Urinary bladder (tissue), 4 donors: ENCODE results near the gene TMEM132A. TPM values are rescaled to one million over a fixed set of nuclear protein-coding genes. Genes with fewer than 3 reads are reported as not detected.

Source experiments
- DNase-seq: peaks from one replicate; pipeline ENCODE4 v3.0.0-alpha.2; 2015; ENCODE audit errors: extremely low spot score
- H3K27ac ChIP-seq: one replicate; pipeline ENCODE4 v1.5.1; 2013; ENCODE audit warnings: low read depth, mild to moderate bottlenecking, moderate library complexity
- H3K36me3 ChIP-seq: one replicate; pipeline ENCODE4 v1.6.1; 2013; ENCODE audit warnings: mild to moderate bottlenecking, moderate library complexity; ENCODE audit not compliant: insufficient read depth
- H3K4me1 ChIP-seq: one replicate; pipeline ENCODE4 v1.6.1; 2013; ENCODE audit warnings: mild to moderate bottlenecking, moderate library complexity; ENCODE audit not compliant: insufficient read depth
- H3K4me3 ChIP-seq: one replicate; pipeline ENCODE4 v1.5.1; 2013; ENCODE audit warnings: low read depth, low read length
- WGBS: extraction: QIAGEN DNeasy Blood & Tissue Kit; methylation state at CpG from one replicate; pipeline ENCODE4 v1.1.7; 2013; 5-methylcytosine and 5-hydroxymethylcytosine counted together
- polyA plus RNA-seq: library from polyadenylated mRNA; stranded (reverse); fragments of 200-250 nt; gene quantifications from one replicate; pipeline ENCODE4 v1.2.3, GENCODE V29; 2013
- total RNA-seq: library from RNA; depleted of rRNA; stranded (reverse); fragments of >200 nt; gene quantifications from one replicate; pipeline ENCODE4 v1.2.3, GENCODE V29; 2014
- donor health status: healthy with polysubstance abuse.
- donor health status: healthy.

TMEM132A gene
- total and polyA plus RNA-seq, 2 donors = 7.5 to 14.0 TPM

DNA sequence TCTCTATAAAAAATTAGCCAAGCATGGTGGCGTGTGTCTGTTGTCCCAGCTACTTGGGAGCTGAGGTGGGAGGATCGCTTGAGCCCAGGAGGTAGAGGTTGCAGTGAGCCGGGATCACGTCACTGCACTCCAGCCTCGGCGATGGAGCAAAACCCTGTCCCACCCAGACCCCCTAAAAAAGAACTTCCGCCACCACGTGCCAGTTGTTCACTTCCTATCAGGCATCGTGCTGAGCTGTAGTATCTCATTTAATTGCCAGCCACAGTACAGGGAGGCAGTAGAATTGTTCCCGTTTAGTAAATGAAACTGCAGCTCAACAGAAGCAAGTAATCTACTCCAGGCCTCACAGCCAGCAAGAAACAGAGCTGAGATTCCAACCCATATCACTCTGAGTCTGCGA is 3.0 kb upstream of the TMEM132A start:
- whole genome bisulfite sequencing = 95% methylated on average over 11 of the region's 11 CpGs
- peaks cover 2% of the 10 kb centered on the region for H3K4me1 ChIP-seq
- DNase-seq = no peak
- H3K36me3 ChIP-seq = peaks cover 11% of the 10 kb centered on the region
- H3K4me3 ChIP-seq = no peak overlapping the region
- H3K27ac ChIP-seq = no peak overlapping the region

DNA sequence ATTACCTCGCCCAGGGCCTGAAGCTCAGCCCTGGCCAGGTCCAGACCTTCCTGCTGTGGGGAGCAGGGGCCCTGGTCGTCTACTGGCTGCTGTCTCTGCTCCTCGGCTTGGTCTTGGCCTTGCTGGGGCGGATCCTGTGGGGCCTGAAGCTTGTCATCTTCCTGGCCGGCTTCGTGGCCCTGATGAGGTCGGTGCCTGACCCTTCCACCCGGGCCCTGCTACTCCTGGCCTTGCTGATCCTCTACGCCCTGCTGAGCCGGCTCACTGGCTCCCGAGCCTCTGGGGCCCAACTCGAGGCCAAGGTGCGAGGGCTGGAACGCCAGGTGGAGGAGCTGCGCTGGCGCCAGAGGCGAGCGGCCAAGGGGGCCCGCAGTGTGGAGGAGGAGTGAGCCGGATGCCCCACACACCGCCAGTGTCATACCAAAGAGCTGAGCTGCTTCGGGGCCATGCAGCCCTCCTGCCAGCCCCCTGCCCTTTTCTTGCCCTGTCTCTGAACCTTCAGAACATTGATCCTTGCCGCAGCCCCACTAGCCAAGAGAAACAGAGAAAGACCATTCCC is 2.4 kb upstream of the TMEM132A start:
- Histone ChIP-seq H3K4me3 (no peak overlapping the region), H3K4me1 (no peaks in the 10 kb centered on the region), H3K27ac (no peak overlapping the region), H3K36me3 (peaks cover 11% of the 10 kb centered on the region)
- 83% methylated on average over 23 of the region's 23 CpGs for WGBS
- DNase-seq = no peak

DNA sequence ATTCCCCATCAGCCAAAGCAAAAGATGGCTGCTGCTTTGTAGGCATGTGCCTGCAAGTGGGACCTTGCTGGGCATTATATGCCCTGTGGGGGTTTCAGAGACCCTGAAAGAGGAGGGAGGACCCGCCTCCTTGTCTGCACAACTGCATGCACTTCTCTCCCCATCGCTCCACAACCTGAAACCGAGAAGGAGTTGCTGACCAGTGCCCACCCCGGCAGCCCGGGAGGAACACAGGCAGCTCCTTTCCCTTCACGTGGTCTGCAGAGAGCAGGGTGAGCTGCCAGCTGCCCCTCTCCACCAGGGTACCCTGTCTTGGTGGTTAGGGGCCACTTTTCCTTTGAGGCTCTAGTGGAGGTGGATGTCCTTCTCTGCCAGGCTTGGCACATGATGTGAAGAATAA is 1.4 kb upstream of the TMEM132A start:
- 74% methylated on average over 6 of the region's 6 CpGs for WGBS
- no peak for DNase-seq
- Histone ChIP-seq H3K4me3 (no peak overlapping the region), H3K36me3 (peaks cover 11% of the 10 kb centered on the region), H3K27ac (no peak overlapping the region), H3K4me1 (no peaks in the 10 kb centered on the region)

DNA sequence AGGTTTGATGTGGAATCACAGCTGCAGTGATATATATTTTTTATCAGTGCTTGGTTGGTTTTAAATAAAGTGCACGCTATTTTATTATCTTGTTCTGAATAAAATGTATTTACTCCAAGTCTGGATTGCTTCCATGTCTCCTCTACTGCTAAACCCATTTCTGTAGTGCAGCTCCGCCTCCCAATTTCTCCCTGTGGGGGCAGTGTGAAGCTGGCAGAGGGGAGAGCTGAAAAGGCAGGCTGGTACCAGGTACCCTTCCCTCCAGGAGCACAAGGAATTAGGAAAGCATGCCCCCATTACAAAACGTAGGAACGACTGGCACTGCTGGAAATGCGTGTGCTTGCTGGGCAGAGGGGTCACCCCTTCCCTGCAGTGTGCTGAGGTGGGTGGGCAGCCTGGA is 934 bp upstream of the TMEM132A start:
- no peak overlapping the region for H3K4me3 ChIP-seq
- 62% methylated on average over 5 of the region's 5 CpGs for WGBS
- peaks cover 11% of the 10 kb centered on the region for H3K36me3 ChIP-seq
- no peaks in the 10 kb centered on the region for H3K4me1 ChIP-seq
- DNase-seq = no peak
- no peak overlapping the region for H3K27ac ChIP-seq

DNA sequence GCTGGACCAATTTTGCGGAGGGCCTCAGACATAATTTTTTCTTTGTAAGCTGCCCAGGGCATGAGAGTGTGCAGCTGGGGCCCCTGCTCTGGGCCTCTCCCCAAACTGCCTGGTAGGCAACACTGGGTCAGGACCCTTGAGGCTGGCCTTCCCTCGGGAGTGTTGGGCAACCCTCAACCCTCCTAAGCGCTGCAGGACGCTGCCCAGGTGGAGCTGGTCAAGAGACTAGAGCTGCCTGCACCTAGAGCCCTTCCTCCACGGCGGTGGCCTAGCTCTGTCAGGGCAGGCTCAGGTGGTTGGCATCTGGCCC is 505 bp upstream of the TMEM132A start:
- no peak for DNase-seq
- Histone ChIP-seq H3K4me1 (no peaks in the 10 kb centered on the region), H3K36me3 (peaks cover 11% of the 10 kb centered on the region), H3K27ac (no peak overlapping the region), H3K4me3 (no peak overlapping the region)
- 46% methylated on average over 6 of the region's 6 CpGs for WGBS

DNA sequence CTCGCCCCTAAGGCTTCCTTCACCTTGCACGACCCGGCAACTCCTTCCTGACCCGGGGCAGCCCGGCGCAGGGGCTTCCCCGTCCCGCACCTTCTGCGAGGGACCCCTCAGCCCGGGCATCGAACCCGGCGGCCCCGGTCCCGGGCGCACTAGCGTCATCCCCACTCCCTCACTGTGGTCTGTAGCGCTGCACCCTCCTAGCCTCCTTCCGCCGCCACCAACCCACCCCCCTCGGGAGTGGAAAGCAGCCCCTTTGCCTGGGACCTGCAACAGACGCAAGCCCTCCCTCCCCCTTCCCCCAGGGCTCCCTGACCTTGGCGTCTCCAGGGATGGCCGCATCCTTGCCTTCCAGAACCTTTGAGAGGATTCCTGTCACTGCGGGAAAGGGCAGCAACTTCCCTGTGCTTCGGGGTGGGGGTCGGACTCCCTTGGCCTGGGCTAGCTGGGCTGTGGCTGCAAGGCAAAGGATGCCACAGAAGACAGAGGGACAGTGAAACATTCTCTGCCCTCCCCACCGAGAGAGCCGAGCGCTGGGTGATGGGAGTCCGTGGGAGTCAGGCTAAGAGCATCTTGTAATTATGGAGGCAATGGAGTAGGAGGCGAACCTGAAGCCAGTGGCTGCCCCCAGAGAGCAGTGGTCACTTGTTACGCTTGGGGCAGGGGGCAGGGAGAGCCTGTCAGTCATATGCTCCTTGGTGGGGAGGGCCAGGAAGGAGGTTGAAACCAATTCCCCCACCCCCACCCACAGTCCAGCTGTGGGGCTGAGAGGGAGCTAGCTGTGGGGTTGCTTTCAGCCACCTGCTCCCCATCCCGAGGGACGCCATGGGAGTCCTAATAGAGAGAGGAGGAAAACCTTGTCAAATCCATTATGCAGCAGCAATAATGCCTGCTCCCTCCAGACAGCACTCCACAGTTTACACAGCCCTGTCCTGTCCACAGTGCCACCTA is 920 bp downstream of the TMEM132A start:
- DNase-seq = no peak
- peaks cover 11% of the 10 kb centered on the region for H3K36me3 ChIP-seq
- H3K4me1 ChIP-seq = no peaks in the 10 kb centered on the region
- H3K4me3 ChIP-seq = peak overlapping the region; percentile 49
- H3K27ac ChIP-seq = no peak overlapping the region
- 7% methylated on average over 35 of the region's 35 CpGs for WGBS

DNA sequence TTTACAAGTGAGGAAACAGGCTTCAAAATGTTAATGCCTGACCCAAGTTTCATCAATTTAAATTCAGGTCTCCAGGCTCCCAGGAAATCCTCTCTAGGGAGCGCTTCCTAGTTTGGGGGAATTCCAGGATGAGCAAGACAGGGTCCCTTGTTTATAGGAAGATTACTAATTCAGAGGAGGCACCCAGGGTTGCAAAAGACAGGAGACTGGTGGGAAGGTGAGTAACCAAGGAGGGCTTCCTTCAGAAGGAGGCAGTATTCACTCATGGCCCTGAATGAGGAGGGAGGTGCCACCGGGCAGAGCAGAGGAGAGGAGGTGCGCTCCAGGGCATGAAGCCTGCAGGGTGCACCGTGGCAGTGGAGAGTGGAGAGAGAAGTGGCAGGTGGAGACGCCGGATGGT is 1.6 kb downstream of the TMEM132A start:
- Histone ChIP-seq H3K4me3 (no peak overlapping the region), H3K27ac (no peak overlapping the region), H3K4me1 (no peaks in the 10 kb centered on the region), H3K36me3 (peaks cover 5% of the 10 kb centered on the region)
- 77% methylated on average over 6 of the region's 6 CpGs for WGBS
- DNase-seq = no peak

DNA sequence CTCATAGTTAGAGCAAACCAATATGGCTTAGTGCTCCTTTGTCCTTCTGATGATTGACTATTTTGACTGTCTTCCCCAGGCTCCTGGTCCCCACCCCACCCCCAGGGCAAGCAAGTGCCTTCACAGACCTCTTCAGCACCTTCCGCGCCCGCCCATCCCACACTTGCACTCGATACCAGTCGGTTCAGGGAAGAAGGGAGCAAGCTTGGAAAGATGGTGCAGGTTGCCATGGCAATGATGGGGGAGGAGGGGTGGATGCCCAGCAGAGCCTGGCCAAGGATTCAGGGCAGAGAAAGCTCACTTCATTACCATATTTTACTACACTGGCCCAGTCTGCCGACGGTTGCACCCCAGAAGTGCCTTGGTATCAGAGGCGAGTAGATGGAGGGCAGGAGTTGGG is 2.2 kb downstream of the TMEM132A start:
- WGBS = 95% methylated on average over 8 of the region's 8 CpGs
- H3K27ac ChIP-seq = no peak overlapping the region
- H3K4me3 ChIP-seq = no peak overlapping the region
- H3K36me3 ChIP-seq = peaks cover 4% of the 10 kb centered on the region
- no peak for DNase-seq
- no peaks in the 10 kb centered on the region for H3K4me1 ChIP-seq

DNA sequence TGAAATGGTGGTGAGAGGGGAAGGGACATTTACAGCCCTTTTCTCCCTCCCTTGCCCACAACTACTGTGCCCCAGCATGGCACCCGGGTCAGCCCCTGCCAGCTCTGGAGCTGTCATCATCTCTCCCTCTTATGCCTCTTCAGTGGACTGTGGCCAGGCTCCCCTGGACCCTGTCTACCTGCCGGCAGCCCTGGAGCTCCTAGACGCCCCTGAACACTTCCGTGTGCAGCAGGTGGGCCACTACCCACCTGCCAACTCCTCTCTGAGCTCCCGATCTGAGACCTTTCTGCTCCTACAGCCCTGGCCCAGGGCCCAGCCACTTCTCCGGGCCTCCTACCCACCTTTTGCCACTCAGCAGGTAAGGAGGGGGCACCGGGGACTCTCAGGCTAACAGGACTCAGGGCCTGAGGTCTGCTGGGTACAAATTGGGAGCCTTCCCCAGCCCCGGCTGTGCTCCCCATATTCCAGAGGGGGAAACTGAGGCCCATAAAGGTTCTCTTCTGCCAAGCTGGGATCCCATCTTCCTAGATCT is 2.9 kb downstream of the TMEM132A start:
- 92% methylated on average over 8 of the region's 8 CpGs for WGBS

DNA sequence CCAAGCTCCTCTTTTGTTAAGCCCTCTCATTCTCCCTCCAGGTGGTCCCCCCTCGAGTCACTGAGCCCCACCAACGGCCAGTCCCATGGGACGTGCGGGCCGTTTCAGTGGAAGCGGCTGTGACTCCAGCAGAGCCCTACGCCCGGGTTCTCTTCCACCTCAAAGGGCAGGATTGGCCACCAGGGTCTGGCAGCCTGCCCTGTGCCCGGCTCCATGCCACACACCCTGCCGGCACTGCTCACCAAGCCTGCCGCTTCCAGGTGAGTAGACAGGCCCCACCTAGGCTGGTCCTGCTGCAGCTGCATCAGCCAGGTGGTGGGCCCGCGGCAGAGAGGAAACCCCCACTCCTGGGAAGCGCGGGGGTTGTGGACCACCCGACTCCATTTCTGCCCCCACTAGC is 3.3 kb downstream of the TMEM132A start:
- DNase-seq = no peak
- WGBS = 88% methylated on average over 16 of the region's 16 CpGs
- no peaks in the 10 kb centered on the region for H3K36me3 ChIP-seq
- no peak overlapping the region for H3K27ac ChIP-seq
- H3K4me1 ChIP-seq = no peaks in the 10 kb centered on the region
- no peak overlapping the region for H3K4me3 ChIP-seq

More for the DNA sequence above, 2.9 kb downstream of the TMEM132A start:
- Histone ChIP-seq H3K36me3 (no peaks in the 10 kb centered on the region), H3K4me1 (no peaks in the 10 kb centered on the region), H3K4me3 (no peak overlapping the region), H3K27ac (no peak overlapping the region)
- DNase-seq = no peak

DNA sequence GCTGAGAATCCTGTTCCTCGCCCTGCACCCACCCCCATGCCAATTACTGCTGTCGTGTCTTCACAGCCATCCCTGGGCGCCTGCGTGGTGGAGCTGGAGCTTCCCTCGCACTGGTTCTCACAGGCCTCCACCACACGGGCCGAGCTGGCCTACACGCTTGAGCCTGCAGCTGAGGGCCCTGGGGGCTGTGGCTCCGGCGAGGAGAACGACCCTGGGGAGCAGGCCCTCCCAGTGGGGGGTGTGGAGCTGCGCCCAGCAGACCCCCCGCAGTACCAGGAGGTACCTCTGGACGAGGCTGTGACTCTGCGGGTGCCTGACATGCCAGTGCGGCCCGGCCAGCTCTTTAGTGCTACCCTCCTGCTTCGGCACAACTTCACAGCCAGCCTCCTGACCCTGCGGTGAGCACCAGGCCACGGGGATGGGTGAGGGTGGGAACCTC is 4.3 kb downstream of the TMEM132A start:
- Histone ChIP-seq H3K36me3 (no peaks in the 10 kb centered on the region), H3K27ac (no peak overlapping the region), H3K4me3 (no peak overlapping the region), H3K4me1 (no peaks in the 10 kb centered on the region)
- WGBS = 93% methylated on average over 20 of the region's 20 CpGs
- DNase-seq = no peak

DNA sequence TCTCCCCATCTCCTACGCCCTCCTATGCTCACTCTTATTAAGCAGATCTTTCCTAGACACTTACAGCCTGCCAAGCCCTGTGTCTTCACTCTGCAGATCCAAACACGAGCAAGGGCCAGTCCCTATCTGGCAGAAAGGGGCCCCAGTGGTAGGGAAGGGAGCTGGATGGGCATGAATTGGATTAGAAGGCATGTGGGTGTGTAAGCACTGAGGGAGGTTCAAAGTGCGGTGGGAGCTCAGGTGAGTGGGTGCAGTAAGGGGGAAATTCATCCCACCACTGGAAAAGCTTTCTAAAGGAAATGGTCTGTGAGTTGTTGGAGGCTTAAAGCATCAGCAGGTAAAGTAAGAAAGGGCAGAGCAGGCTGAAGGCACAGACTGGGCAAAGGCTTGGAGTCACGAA is 5.5 kb downstream of the TMEM132A start:
- Histone ChIP-seq H3K4me3 (no peak overlapping the region), H3K36me3 (no peaks in the 10 kb centered on the region), H3K27ac (no peak overlapping the region), H3K4me1 (no peaks in the 10 kb centered on the region)
- DNase-seq = no peak
- WGBS = 78% methylated on average over 4 of the region's 4 CpGs

DNA sequence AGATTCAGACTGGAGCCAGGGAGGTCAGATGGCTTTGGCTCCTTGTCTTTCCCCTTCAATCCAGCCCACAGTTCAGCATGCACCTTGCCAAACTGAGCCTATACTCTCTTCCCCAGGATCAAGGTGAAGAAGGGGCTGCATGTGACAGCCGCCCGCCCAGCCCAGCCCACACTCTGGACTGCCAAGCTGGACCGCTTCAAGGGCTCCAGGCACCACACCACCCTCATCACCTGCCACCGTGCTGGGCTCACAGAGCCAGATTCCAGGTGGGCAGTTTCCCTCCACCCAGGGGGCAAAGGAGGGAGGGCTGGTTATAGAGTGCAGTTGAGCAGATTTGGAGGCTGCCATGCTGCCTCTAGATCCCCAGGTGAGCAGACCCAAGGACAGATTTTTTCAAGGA is 6.1 kb downstream of the TMEM132A start:
- no peak for DNase-seq
- 93% methylated on average over 4 of the region's 4 CpGs for WGBS
- no peaks in the 10 kb centered on the region for H3K36me3 ChIP-seq

DNA sequence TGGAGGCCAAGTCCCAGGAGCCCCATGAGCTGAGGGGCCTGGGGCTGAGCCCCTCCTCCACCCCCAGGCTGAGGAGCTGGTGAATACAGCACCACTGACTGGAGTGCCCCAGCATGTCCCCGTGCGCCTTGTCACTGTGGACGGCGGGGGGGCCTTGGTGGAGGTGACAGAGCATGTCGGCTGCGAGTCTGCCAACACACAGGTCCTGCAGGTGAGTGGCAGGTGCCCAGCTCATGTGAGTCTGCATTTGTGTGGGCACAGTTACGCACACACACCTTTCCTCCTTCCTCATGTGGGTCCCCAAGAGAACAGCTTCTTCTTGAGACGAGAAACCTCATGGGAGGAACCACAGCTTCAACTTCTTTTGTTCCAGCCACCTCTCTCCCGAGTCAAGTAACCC is 7.7 kb downstream of the TMEM132A start:
- WGBS = 83% methylated on average over 9 of the region's 9 CpGs
- Histone ChIP-seq H3K36me3 (no peaks in the 10 kb centered on the region), H3K4me3 (no peak overlapping the region), H3K27ac (no peak overlapping the region), H3K4me1 (no peaks in the 10 kb centered on the region)
- DNase-seq = no peak

More for the DNA sequence above, 6.1 kb downstream of the TMEM132A start:
- Histone ChIP-seq H3K27ac (no peak overlapping the region), H3K4me3 (no peak overlapping the region), H3K4me1 (no peaks in the 10 kb centered on the region)
